ENCODE data around the gene PIAS4.

PIAS4 gene

DNA sequence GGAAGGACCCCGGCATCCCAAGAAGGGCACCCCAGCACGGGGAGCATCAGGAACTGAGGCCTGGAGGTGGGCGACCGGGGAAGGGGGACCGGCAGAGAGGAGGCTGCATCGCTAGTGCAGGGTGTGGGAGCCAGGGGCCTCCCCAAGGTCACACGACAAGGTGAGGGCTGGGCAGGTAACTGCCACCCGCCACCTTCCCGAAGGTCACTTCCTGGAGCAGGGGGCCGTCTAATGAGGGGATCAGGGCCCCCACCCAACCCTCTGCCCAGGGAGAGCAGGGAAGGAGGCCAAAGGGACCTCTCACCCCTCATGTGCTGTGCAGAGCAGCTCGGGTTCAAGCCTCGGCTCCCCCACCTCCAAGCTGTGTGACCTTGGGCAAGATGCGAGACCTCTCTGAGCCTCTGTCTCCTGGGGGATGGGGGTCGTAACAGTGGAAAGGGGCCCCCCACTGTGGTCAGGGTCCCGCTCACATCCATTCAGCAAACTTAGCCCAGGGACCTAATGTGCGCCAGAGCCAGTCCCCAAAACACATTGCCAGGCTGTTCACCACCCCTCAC lies 53.2 kb downstream of the PIAS4 start:
- no peak for DNase-seq

GRCh38 chr19:4061178-4061682 lies 53.7 kb downstream of the PIAS4 start:
- no peak for DNase-seq

GRCh38 chr19:4061683-4062418 lies 54.3 kb downstream of the PIAS4 start:
- DNase-seq = no peak

- no peak for DNase-seq
Observed at GRCh38 chr19:4062419-4063368, 55.2 kb downstream of the PIAS4 start.

GRCh38 chr19:4063369-4064148 lies 56.0 kb downstream of the PIAS4 start:
- DNase-seq = no peak

DNA sequence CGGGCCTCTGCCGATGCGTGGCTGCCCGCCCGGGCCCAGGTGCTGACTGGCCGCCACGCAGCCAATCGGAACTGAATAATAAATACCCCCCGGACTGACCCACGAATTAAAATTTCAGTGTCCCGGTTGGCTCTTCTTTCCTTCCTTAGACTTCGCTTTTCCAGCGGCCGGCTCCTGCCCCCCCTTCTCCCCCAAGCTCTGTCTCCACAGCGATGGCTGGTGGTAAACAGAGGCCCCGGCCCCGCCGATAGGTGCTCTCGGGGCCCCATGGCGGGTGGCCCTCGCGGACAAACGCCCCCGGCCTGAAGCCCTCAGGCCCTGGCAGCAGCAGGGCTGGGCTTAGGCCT lies 56.6 kb downstream of the PIAS4 start:
- DNase-seq = no peak

DNA sequence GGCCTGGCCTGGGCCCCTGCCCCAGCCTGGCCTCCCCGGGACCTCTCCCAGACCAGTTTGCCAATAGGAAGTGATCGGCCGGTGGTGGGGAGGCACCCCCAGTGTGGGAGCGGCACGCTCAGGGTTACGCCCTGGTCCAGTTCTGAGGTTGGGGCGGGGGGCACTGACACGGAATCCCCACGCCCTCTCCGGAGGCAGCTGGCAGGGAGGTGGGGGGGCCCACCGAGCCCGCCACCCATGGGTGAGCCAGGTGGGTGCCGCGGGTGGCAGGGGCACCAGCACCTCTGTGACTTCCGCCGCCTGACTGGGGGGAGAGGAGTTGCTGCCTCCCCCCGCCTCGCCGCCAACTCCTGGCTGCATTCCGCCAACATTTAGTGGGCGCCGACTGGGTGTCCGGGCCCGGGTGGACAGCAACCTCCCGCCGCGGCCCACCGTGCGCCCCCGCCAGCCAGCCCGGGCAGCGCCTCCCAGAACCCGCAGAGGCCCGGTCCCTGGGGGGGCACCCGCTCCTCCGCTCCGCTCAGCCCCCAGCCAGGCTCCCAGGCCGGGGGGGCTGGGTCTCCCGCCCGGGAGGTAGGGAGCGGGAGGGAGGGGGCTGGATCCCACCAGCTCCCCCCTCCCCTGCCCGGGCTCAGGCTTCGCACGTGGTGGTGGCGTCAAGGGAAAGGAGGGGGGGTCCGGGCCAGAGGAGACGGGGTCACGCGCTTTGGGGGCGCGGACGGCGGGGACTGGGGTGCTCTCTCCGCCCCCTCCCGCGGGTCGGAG lies 57.1 kb downstream of the PIAS4 start:
- DNase-seq = peak; percentile 41

- peak; percentile 98 for DNase-seq
Observed at GRCh38 chr19:4065430-4066175, 58.1 kb downstream of the PIAS4 start.

DNA sequence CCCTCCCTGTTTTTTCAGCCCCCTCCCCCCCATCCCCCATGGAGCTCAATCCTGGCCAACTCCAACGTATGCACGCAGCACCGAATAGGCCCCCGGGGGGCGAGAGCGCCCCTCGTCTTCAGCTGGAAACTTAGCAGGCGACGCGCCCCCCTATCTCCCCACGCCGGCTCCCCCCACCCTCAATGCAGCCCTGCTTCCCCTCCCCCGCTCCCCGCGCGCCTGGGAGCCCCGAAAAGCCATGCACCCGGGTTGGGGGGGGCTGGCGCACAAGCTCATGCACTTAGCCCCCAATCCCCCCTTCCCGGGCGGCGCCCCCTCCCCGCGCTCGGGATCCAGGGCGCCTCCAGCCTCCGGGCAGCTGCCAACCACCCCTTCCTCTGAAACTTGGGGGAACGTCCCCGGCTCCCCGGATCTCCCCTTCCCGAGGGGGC lies 58.7 kb downstream of the PIAS4 start:
- no peak for DNase-seq

DNA sequence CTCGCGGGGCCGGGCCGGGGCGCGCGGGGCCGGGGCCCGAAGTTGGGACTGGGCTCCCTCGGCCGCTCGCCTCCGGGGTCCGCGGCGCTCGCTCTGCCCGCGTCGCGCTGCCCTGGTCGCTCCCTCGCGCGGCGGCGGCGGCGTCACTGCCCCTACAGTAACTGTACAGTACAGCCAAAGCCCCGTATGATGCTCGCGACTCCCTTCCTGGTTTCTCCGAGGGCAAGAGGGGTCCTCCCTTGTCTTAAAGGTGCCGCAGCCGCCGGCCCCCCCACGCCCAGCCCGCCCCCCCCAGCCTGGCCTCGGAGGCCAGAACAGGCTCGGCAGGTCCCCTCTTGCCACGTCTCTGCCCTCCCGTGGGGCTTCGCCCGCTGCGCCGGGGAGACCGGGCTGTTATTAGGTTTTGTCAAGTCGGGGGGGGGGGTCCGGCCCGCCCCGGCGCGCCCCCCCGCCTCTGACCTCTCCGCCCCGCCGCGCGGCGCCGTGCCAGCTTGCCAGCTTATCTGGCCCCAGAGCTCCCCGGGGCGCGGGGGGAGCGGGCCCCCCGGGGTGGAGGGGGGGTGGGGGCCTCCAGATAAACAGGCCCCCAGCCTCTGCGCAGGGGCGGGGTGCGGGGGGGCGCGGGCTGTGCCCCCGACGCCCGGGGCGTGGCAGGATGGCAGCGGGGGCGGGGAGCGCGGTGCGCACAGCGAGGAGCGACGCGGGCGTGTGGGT lies 59.3 kb downstream of the PIAS4 start, which contains the start of gene ZBTB7A:
Gene ZBTB7A (minus strand): TSS at position 218 of the 714 bp plus-strand sequence. CDS start 11,667 bp downstream, outside the sequence.
- DNase-seq = peak; percentile 81

- DNase-seq = peak; percentile 27
Observed at GRCh38 chr19:4067396-4068046, 60.0 kb downstream of the PIAS4 start.

- no peak for DNase-seq
Observed at GRCh38 chr19:4068047-4068966, 60.8 kb downstream of the PIAS4 start.

DNA sequence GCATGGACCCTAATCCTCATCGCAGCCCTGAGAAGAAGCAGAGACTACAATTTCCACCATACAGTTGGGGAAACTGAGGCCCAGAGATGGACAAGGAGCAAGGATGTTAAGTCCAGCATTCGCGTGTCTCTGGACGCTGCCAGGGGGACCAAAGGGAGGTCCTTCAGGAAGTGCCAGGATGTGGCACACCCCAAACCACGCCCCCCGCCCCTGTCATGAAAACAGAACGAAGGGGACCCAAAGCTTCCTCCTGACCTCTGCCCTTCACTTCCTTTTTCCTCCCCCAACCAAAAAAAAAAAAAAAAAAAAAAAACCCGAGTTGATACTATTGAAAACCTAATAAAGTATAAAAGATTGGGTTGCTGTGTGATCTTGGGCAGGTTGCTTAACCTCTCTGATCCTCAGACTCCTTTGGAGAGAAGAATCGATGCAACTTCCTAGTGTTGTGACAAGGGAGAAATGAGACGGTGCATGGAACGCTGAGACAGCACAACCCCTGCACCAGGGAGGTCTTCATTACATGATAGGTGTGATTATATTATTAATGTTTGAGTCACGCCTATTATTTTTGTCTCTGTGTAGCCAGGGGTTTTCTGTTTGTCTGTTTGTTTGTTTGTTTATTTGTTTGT lies 61.9 kb downstream of the PIAS4 start:
- no peak for DNase-seq

DNA sequence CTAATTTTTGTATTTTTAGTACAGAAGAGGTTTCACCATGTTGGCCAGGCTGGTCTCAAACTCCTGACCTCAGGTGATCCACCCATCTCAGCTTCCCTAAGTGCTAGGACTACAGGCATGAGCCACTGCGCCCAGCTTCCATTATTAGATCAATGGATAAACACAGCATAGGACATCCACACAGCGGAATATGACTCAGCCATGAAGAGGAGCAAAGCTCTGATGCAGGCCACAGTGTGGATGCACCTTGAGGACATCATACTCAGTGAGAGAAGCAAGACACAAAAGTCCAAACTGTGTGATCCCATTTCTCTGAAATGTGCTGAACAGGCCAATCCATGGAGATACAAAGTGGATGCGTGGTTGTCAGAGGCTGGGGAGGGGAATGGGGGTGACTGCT lies 64.1 kb downstream of the PIAS4 start:
- no peak for DNase-seq

GRCh38 chr19:4075373-4075772 lies 67.8 kb downstream of the PIAS4 start:
- DNase-seq = no peak

DNA sequence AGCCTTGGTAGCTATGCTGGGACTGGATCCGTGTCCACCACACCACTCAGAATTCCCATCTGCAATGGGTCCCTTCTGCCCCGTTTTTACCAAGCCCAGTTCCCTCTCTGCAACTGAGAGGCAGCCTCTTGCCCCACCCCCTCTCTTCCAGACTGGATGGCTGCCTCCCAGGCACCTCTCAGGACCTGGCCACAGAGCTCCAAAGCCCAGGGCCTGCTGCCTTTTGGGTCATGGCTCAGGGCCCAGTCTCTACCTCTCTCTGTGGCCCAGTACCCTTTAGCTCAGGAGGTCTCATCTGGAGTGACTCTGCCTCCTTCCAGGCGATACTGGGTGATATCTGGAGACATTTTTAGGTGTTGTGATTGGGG lies 69.5 kb downstream of the PIAS4 start:
- DNase-seq = no peak

DNA sequence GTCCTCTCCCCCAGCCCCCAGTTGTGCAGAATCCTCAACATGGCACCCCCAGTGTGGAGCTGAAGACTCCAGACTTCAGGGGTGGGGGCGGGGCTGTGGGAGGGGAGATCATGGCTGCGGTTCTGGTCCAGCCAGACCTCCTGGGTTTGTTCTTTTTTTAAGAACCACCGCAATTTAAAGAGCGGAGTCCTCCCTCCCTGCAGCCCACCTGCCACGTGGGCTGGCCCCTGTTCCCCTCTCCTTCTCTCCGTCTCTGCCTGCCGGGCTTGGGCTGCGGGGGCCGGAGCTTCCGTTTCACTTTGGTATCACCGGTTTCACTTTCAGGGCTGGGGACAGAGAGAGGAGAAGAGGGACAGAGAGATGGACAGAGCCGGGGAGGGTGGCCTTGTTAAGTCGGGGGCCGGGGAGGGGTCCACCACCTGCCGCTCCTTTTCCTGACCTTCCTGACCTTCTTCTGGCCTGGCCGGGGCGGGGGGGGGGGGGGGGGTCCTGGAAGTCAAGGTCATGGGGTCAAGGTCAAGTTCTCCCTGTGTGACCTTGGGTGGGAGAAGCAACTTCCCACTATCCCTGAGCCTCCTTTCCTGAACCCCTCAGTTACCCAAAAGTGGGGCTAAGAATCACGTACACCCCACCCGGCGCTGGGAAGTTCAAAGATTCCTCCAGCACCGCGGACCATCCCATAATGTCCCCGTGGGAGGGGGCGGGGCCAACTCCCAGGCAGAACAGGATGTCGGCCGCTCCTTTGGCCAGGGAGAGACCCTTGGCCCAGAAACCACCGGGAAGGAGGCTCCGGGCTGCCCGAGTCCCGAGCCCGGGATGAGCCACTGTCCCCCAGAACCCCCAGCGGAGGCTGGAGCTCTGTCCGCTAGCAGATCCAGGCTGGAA lies 70.5 kb downstream of the PIAS4 start:
- DNase-seq = peak; percentile 41
